Ishikawa (cell line): ENCODE measurements around the gene TP53AIP1.

ENCODE experiments used
- CEBPB ChIP-seq: IDR thresholded peaks from 2 replicates; pipeline ENCODE4 v1.6.1; 2012
- CREB1 ChIP-seq: IDR thresholded peaks from 2 replicates; pipeline ENCODE4 v1.6.1; 2012; ENCODE audit warnings: low read depth
- EGR1 ChIP-seq: IDR thresholded peaks from 2 replicates; pipeline ENCODE4 v1.6.1; 2012
- EP300 ChIP-seq: IDR thresholded peaks from 2 replicates; pipeline ENCODE4 v1.6.1; 2012; ENCODE audit warnings: borderline replicate concordance
- FOXM1 ChIP-seq: IDR thresholded peaks from 2 replicates; pipeline ENCODE4 v1.6.1; 2012; ENCODE audit warnings: low read depth, borderline replicate concordance
- MAX ChIP-seq: IDR thresholded peaks from 2 replicates; pipeline ENCODE4 v1.6.1; 2012
- NFIC ChIP-seq: IDR thresholded peaks from 2 replicates; pipeline ENCODE4 v1.6.1; 2012
- RAD21 ChIP-seq: IDR thresholded peaks from 2 replicates; pipeline ENCODE4 v1.6.1; 2012; ENCODE audit warnings: low read depth
- REST ChIP-seq: IDR thresholded peaks from 2 replicates; pipeline ENCODE4 v1.6.1; 2012; ENCODE audit warnings: low read depth, mild to moderate bottlenecking
- TAF1 ChIP-seq: IDR thresholded peaks from 2 replicates; pipeline ENCODE4 v1.6.1; 2012; ENCODE audit warnings: low read depth, mild to moderate bottlenecking
- TCF12 ChIP-seq: IDR thresholded peaks from 2 replicates; pipeline ENCODE4 v1.6.1; 2012; ENCODE audit warnings: low read depth
- TEAD4 ChIP-seq: IDR thresholded peaks from 2 replicates; pipeline ENCODE4 v1.6.1; 2012
- USF1 ChIP-seq: IDR thresholded peaks from 2 replicates; pipeline ENCODE4 v1.6.1; 2012
- YY1 ChIP-seq: IDR thresholded peaks from 2 replicates; pipeline ENCODE4 v1.6.1; 2012; ENCODE audit warnings: low read depth
- ZBTB7A ChIP-seq: IDR thresholded peaks from 2 replicates; pipeline ENCODE4 v1.6.1; 2012; ENCODE audit warnings: low read depth

TP53AIP1 gene

GRCh38 chr11:128942817-128943427 is at the start of gene TP53AIP1:
TSS of gene TP53AIP1 (minus strand) at chr11:128942871. CDS start at chr11:128937818, 5,053 bp downstream.
- TF ChIP-seq ZBTB7A, result no peak
- no peak for TF ChIP-seq REST
- peak; percentile 66; the same call in 1 of the 2 replicates for TF ChIP-seq MAX
- no peak for TF ChIP-seq TEAD4
- TF ChIP-seq TAF1, result no peak
- TF ChIP-seq USF1, result peak; percentile 58
- no peak for TF ChIP-seq YY1
- TF ChIP-seq TCF12, result no peak

GRCh38 chr11:128988242-128988970 is 45.7 kb upstream of the TP53AIP1 start:
- no peak for TF ChIP-seq USF1
- no peak for TF ChIP-seq CREB1
- no peak for TF ChIP-seq REST
- TF ChIP-seq TEAD4, result no peak
- no peak for TF ChIP-seq TAF1
- no peak for TF ChIP-seq ZBTB7A

GRCh38 chr11:128985880-128986279 is 43.2 kb upstream of the TP53AIP1 start:
- TF ChIP-seq REST (no peak), USF1 (no peak), EP300 (no peak), MAX (no peak), YY1 (no peak), CEBPB (no peak), NFIC (no peak), TCF12 (no peak), EGR1 (no peak), TAF1 (no peak)

- TF ChIP-seq YY1 (no peak), CEBPB (no peak), REST (no peak), USF1 (no peak), TAF1 (no peak), RAD21 (no peak), EGR1 (no peak), ZBTB7A (no peak), CREB1 (no peak), MAX (no peak), NFIC (no peak), TCF12 (no peak), FOXM1 (no peak), EP300 (no peak), TEAD4 (no peak)
These were observed 40.4 kb upstream of the TP53AIP1 start for GRCh38 chr11:128983023-128983422.
